HCT116 (cell line): ENCODE data around the gene TNC.

Source experiments
- CTCF ChIP-seq, 3 experiments: fragments of 200-600 bp in 1 of 3; sonication (generic) in 1 of 3; IDR thresholded peaks in 2 of 3; conservative IDR thresholded peaks in 1 of 3; 2 replicates each; pipeline ENCODE4 v1.5.1; 2012 to 2017; ENCODE audit warnings: low read depth in 2 of 3, low read length in 2 of 3, antibody characterized with exemption in 1 of 3, borderline replicate concordance in 1 of 3, control low read depth in 1 of 3, mild to moderate bottlenecking in 1 of 3, mixed read lengths in 1 of 3, mixed run types in 1 of 3, moderate library complexity in 1 of 3; ENCODE audit not compliant: insufficient read depth in 1 of 3
- FOSL1 ChIP-seq: IDR thresholded peaks from 2 replicates; pipeline ENCODE4 v1.6.1; 2012; ENCODE audit warnings: low read depth
- ZBTB33 ChIP-seq: IDR thresholded peaks from 2 replicates; pipeline ENCODE4 v1.6.1; 2011; ENCODE audit warnings: mild to moderate bottlenecking, low read length, moderate library complexity; ENCODE audit not compliant: insufficient replicate concordance; ENCODE audit errors: extremely low read depth
- ZFX ChIP-seq: fragments of 450-650 bp; IDR thresholded peaks from 2 replicates; pipeline ENCODE4 v1.6.1; 2017

GRCh38 chr9:115035841-115036612 lies 81.9 kb downstream of the TNC start:
- TF ChIP-seq FOSL1 (no peak), CTCF (IDR thresholded peaks at IDR 0.05 in 2 of 3, conservative IDR thresholded peaks at IDR 0.05 in 1 of 3; ENCODE audit: borderline replicate concordance in 1 of 3, insufficient read depth in 1 of 3, low read depth in 2 of 3, low read length in 2 of 3) (no peak), ZFX (no peak), ZBTB33 (no peak)
